Measurements from ENCODE around the gene LYRM4.

LYRM4 gene

DNA sequence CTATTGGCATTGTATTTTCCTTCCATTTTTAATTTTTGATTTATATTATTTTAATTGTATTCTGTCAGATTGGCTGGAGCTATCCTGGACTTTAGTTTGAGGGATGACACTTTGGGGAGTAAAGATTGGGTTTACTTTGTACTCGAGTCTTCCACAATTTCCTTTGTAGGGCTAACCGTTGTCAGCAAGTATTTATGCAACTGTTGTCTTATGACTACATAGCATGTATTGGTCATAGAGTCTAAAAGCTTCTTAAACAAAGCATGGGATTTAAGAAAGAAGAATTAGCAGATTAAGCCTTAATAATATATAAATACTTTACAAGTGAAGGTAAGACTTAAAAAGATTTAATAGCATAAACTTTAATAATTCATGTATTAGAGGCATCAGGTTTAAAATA, 20.2 kb upstream of the LYRM4 start:
- no peak overlapping the region for H3K27ac ChIP-seq
- TF ChIP-seq, protein P1, sequence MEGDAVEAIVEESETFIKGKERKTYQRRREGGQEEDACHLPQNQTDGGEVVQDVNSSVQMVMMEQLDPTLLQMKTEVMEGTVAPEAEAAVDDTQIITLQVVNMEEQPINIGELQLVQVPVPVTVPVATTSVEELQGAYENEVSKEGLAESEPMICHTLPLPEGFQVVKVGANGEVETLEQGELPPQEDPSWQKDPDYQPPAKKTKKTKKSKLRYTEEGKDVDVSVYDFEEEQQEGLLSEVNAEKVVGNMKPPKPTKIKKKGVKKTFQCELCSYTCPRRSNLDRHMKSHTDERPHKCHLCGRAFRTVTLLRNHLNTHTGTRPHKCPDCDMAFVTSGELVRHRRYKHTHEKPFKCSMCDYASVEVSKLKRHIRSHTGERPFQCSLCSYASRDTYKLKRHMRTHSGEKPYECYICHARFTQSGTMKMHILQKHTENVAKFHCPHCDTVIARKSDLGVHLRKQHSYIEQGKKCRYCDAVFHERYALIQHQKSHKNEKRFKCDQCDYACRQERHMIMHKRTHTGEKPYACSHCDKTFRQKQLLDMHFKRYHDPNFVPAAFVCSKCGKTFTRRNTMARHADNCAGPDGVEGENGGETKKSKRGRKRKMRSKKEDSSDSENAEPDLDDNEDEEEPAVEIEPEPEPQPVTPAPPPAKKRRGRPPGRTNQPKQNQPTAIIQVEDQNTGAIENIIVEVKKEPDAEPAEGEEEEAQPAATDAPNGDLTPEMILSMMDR (IDR thresholded peaks at IDR 0.05) = no peak
- no peak for TF ChIP-seq ZFX (IDR thresholded peaks at IDR 0.05; ENCODE audit: borderline replicate concordance)

DNA sequence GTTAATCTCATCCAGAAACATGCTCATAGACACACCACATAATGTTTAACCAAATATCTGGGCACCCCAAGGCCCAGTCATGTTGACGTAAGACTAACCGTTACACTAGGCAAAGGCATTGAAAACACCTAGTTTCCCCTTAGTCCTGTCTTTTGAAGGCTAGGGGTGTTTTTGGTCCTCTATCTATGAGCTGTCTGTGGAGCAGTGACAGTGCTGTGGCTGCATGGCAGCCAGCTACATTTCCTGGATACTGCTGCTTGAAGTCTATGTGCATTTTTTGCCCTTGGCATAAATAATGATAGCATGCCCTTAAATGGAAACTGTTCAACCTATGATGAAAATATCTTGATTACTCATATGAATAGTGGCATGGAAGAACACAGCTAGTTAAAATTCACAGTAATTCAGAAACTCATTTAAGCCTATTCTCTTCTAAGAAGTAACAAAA, 19.2 kb upstream of the LYRM4 start:
- no peak for TF ChIP-seq ZFX (IDR thresholded peaks at IDR 0.05; ENCODE audit: borderline replicate concordance)
- TF ChIP-seq, protein P1 (IDR thresholded peaks at IDR 0.05) = no peak

DNA sequence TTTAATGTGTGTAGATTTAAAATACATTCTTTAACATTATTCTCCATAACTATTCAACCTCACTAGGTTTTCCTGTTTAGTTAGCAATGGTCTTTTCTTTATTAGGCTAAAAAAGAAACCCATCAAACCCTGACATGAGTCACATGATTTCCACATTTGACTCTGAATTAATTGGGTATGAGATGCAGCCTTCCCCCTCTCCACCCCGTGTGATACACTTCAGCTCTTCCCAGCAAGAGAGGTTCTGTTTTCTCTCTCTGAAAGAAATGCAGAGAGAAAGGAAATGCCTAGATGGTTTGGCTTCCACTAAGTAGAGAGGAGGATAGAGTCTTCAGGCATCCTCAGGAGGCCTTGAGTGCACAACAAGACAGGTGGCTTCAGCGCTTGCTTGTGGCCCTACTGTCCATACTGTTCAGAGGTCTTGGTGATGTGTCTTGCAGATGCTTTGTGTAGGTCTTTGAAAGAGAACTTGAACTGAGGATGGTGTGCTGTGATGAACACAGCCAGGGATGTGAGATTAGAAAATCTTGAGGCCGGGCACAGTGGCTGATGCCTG, 17.9 kb upstream of the LYRM4 start:
- H3K27ac ChIP-seq = no peak overlapping the region
- TF ChIP-seq, protein P1 (IDR thresholded peaks at IDR 0.05) = no peak
- no peak for TF ChIP-seq ZFX (IDR thresholded peaks at IDR 0.05; ENCODE audit: borderline replicate concordance)

More for the DNA sequence above, 19.2 kb upstream of the LYRM4 start:
- no peak overlapping the region for H3K27ac ChIP-seq

DNA sequence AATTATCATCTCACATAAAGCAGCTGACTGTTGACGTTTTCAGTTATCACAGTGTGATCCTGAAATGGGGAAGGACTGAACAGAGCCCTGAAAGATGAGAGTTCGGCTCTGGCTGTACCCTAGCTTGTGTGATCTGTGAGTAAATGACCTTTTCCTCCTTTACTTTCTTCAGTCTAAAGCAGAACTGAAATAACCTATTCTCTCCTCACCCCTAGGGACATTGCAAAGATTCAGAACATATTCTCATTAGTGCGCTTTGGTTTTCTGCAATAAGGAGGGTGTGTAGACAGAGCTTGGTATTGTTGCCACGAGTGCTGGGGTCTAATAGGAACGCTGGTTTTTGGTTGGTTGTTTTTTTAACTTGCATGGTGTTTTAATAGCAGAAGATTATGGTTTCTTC, 17.3 kb upstream of the LYRM4 start:
- no peak for TF ChIP-seq ZFX (IDR thresholded peaks at IDR 0.05; ENCODE audit: borderline replicate concordance)
- TF ChIP-seq, protein P1 (IDR thresholded peaks at IDR 0.05) = no peak
- H3K27ac ChIP-seq = no peak overlapping the region

DNA sequence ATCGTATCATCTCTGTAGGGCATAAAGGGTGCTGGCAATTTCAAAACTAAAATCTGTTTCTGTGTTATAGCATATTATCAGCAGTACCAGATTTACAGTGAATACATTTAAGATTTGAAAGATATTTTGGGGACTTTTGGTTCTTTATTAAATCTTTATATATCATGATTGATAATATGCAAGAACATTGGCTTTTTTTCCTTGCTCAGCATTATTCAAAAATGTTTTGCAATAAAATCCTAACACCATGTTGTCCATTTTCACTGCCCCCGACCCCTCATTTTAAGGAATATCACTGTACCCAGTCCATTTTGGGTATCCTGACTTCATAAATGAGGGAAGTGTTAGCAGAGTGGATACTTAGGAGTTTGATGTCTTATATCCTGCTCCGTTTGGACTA, 16.8 kb upstream of the LYRM4 start:
- TF ChIP-seq, protein P1 (IDR thresholded peaks at IDR 0.05) = no peak
- TF ChIP-seq ZFX (IDR thresholded peaks at IDR 0.05; ENCODE audit: borderline replicate concordance) = no peak

DNA sequence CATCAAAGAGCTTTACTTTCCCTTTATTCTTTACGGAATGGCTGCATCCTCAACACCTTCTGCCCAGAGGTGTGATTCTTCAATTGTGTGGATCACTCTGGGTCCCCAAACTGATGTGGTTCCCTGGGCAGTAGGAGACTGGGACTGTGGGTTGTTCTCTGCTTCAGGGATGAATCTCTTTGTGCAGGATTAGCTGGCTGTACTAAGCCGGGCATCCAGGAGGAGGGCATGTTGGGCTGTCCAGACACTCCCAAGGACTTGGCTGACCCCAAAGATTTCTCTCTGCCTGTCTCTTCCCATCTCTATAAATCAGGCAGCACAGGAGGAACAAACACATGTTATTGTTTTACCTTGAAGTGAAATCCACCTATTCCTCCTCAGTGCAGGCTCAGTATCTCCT, 15.8 kb upstream of the LYRM4 start:
- TF ChIP-seq ZFX (IDR thresholded peaks at IDR 0.05; ENCODE audit: borderline replicate concordance) = no peak
- TF ChIP-seq, protein P1 (IDR thresholded peaks at IDR 0.05) = no peak
- H3K27ac ChIP-seq = no peak overlapping the region

More for the DNA sequence above, 16.8 kb upstream of the LYRM4 start:
- H3K27ac ChIP-seq = no peak overlapping the region

DNA sequence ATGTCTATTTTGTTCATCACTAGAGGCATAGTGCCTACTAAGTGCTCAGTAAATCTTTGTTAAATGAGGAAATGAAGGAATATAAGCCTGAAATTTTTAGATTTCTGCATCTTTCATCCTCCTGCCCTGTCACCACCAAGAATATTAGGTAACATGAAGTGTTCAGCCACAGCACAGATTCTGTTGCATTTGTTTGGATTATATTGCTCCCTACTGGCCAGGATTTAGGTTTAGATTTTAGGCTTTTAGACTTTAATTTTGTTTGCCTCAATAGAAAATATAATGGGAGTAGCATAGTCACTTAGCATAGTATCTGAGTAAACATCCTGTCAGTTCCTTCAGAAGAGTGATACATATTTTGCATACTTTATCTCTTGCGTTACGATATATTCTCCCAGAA, 14.7 kb upstream of the LYRM4 start:
- TF ChIP-seq ZFX (IDR thresholded peaks at IDR 0.05; ENCODE audit: borderline replicate concordance) = no peak
- TF ChIP-seq, protein P1 (IDR thresholded peaks at IDR 0.05) = no peak
- H3K27ac ChIP-seq = no peak overlapping the region
